Upper lobe of right lung (tissue), 1 donor: ENCODE results near the gene HDAC1. TPM values are rescaled to one million over a fixed set of nuclear protein-coding genes. Genes with fewer than 3 reads are reported as not detected.

Experiments
- ATAC-seq: fragments of 200-7000 bp; cut with Tn5 transposase; one replicate; pipeline ENCODE4 v1.9.1; 2020; ENCODE audit warnings: mild to moderate bottlenecking, moderate library complexity
- DNase-seq: peaks from one replicate; pipeline ENCODE4 v3.0.0-alpha.2; 2020
- H3K27ac ChIP-seq: fragments of 200-600 bp; one replicate; pipeline ENCODE4 v1.8.0; 2022
- H3K27me3 ChIP-seq: fragments of 200-600 bp; one replicate; pipeline ENCODE4 v1.8.0; 2022; ENCODE audit warnings: mild to moderate bottlenecking
- H3K36me3 ChIP-seq: fragments of 200-600 bp; one replicate; pipeline ENCODE4 v1.8.0; 2022
- H3K4me1 ChIP-seq: fragments of 200-600 bp; one replicate; pipeline ENCODE4 v1.8.0; 2022
- H3K4me3 ChIP-seq: fragments of 200-600 bp; one replicate; pipeline ENCODE4 v1.8.0; 2022; ENCODE audit warnings: mild to moderate bottlenecking
- H3K9me3 ChIP-seq: fragments of 200-600 bp; one replicate; pipeline ENCODE4 v1.8.0; 2022
- CTCF ChIP-seq: fragments of 200-600 bp; IDR thresholded peaks from one replicate; pipeline ENCODE4 v1.8.0; 2022; ENCODE audit warnings: antibody characterized with exemption
- intact Hi-C: fragments of 100-400 bp; cut with DNase I; formaldehyde crosslinking; loops from one replicate; pipeline ENCODE4 v1.11.0; 2022
- total RNA-seq: library from RNA; stranded (reverse); fragmentation: NEBNext Ultra II Directional; extraction: Animal tissue kit (Norgen Biotek cat#: 25700); gene quantifications from one replicate; pipeline ENCODE4 v1.2.1, GENCODE V29; 2021
- donor health status: DM: no; HTN: yes; CAD: no; lungs with severe emphysema.

Gene HDAC1
- total RNA-seq, 1 donor from 2014 or later = 71.2 TPM

DNA sequence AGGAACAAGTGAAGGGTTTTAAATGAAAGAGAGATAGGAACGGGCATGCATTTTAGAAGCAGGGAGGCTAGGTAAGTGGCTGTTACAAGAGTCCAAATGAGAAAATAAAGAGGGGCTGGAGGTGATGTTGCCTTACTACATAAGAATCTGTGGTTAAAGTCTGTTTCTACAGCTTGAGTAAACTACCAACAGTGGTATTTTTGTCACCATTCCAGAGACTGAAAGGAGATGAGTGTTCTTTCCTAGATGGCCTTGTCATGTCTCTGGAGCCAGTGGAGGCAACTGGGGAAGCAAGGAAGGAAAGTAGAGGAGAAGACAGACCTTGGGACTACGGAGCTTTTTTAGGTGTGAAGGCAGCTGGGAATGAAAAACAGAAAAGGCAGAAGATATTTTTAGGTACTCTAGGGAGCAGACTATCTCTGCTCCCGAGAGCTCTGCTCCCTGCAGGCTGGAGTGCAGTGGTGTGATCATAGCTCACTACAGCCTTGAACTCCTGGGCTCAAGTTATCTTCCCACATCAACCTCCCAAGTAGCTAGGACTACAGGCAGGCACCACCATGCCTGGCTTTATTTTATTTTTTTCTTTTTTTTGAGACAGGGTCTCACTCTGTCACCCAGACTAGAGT lies 12.2 kb downstream of the HDAC1 start:
- H3K4me3 ChIP-seq = no peak overlapping the region
- ATAC-seq = no peak

GRCh38 chr1:32305310-32305709 lies 13.4 kb downstream of the HDAC1 start:
- Histone ChIP-seq H3K27me3 (no peaks in the 10 kb centered on the region), H3K9me3 (no peaks in the 10 kb centered on the region), H3K27ac (no peak overlapping the region), H3K36me3 (peaks cover 41% of the 10 kb centered on the region), H3K4me3 (no peak overlapping the region), H3K4me1 (peaks cover under 1% of the 10 kb centered on the region)
- DNase-seq (no peak), ATAC-seq (no peak)
- intact Hi-C loops = no loop called here
- no peak for TF ChIP-seq CTCF

More for the DNA sequence above, 12.2 kb downstream of the HDAC1 start:
- peaks cover 41% of the 10 kb centered on the region for H3K36me3 ChIP-seq
- H3K9me3 ChIP-seq = no peaks in the 10 kb centered on the region
- no peaks in the 10 kb centered on the region for H3K4me1 ChIP-seq
- intact Hi-C loops = no loop called here
- TF ChIP-seq CTCF = no peak
- no peak for DNase-seq
- no peak overlapping the region for H3K27ac ChIP-seq
- no peaks in the 10 kb centered on the region for H3K27me3 ChIP-seq

DNA sequence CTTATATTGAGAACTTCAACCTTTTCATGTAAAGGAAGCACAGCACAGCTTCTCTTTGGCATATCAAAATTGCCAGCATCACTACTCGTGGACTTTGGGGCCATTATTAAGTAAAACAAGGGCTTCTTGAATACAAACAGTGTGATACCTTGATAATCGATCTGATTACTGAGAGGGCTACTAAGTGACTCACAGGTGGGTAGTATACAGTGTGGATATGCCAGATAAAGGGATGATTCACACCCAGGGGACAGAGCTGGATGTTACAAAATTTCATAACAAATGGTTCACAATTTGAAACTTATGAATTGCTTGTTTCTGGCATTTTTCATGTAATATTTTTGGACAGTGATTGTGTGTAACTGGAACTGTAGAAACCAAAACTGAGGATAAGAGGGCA lies 15.4 kb downstream of the HDAC1 start:
- DNase-seq (no peak), ATAC-seq (no peak)
- Histone ChIP-seq H3K27ac (no peak overlapping the region), H3K4me3 (no peak overlapping the region), H3K36me3 (peaks cover 41% of the 10 kb centered on the region), H3K9me3 (no peaks in the 10 kb centered on the region), H3K27me3 (no peaks in the 10 kb centered on the region), H3K4me1 (peaks cover 11% of the 10 kb centered on the region)
- intact Hi-C loops = no loop called here
- TF ChIP-seq CTCF = no peak

DNA sequence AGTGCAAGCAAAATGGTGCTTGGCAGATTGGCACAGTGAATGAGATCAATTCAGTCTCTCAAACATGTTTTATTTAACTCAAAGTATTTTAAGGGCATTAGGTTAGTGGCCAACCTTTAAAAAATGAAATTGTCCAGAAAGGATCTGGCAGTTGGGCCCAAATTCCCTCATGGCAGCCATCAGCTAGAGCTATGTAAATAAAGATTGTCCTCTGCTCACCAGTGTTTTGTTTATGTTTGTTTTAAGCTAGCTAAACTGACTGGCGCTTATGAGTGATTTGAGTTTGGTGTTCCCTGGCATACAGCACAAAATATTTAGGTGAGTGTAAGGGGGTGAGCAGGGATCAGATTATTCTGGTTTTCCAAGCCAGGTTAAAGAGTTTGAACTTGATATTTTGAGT lies 18.1 kb downstream of the HDAC1 start:
- DNase-seq = no peak
- peaks cover 17% of the 10 kb centered on the region for H3K36me3 ChIP-seq
- H3K4me1 ChIP-seq = peaks cover 12% of the 10 kb centered on the region
- no peaks in the 10 kb centered on the region for H3K9me3 ChIP-seq
- no peaks in the 10 kb centered on the region for H3K27me3 ChIP-seq
- ATAC-seq = no peak
- no peak for TF ChIP-seq CTCF
- intact Hi-C loops = no loop called here
- no peak overlapping the region for H3K4me3 ChIP-seq
- H3K27ac ChIP-seq = no peak overlapping the region

- no peak for TF ChIP-seq CTCF
- no peak overlapping the region for H3K27ac ChIP-seq
- DNase-seq (no peak), ATAC-seq (peak; percentile 45)
- H3K27me3 ChIP-seq = no peaks in the 10 kb centered on the region
- H3K9me3 ChIP-seq = no peaks in the 10 kb centered on the region
- no peak overlapping the region for H3K4me3 ChIP-seq
- intact Hi-C loops = no loop called here
- peaks cover 5% of the 10 kb centered on the region for H3K36me3 ChIP-seq
- peaks cover 12% of the 10 kb centered on the region for H3K4me1 ChIP-seq
Observed at GRCh38 chr1:32311709-32312393, 20.0 kb downstream of the HDAC1 start.
